Measurements from ENCODE around the gene ADCYAP1. TPM values are rescaled to one million over a fixed set of nuclear protein-coding genes. Genes with fewer than 3 reads are reported as not detected.

The ADCYAP1 gene
- polyA plus RNA-seq, 3 donors: 0.15 to 0.20 (median 0.18) TPM

DNA sequence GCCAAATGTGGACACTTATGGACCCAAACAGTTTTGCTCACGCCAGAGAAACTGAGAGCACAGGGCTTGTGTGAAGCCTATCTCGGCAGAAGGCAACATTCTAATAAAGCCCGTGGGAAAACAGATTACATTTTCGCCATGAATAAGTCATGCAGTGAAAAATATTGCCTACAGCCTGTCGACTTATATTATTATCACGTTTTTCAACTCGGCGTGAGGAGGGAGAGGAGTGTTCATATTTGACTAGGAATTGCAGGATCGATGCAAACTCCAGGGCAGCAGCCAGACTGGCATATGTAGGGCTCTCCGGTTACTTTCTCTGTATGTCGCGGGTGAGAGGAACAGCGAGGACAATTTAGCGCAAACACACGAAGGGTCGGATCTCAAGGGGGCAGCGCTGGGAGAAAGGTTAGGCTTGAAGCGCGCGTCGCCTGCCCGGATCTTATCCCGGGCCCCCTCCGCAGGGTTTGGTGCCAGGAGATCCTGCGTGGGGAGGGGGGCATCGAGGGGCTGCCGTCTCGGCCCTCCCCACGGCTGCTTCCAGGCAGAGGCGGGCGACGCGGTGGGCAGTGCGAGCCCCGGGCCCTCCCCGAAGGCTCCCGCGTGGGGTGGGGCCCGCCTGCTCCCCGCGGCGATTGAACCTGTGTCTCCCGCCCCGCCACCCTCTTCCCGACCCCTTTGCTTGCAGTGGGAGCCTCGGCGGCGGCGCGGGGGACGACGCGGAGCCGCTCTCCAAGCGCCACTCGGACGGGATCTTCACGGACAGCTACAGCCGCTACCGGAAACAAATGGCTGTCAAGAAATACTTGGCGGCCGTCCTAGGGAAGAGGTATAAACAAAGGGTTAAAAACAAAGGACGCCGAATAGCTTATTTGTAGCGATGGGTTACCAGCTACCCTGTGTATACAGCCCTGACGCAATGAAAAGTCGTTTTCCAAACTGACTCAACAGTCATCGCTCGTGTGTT lies 4.4 kb downstream of the ADCYAP1 start:
- no peak for DNase-seq

DNA sequence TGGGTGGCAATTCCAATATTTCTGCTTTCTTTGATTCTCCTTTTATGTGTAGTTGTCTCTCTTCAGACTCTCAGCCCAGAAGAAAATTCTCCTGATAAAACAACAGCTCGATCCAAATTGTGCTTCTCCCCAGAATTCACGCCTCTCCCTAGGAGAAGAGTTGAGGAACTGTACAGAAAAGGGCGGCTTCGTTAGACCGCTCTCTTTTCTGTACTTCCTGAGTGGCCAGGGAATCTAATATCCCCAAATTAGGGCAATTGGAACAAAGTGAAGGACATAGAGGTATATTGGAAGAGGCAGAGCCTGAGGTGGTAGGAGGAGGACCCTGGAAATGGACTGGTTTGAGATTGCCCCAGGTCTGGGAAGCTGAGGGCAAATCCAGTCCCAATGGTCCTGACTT lies 5.6 kb downstream of the ADCYAP1 start:
- no peak for DNase-seq

DNA sequence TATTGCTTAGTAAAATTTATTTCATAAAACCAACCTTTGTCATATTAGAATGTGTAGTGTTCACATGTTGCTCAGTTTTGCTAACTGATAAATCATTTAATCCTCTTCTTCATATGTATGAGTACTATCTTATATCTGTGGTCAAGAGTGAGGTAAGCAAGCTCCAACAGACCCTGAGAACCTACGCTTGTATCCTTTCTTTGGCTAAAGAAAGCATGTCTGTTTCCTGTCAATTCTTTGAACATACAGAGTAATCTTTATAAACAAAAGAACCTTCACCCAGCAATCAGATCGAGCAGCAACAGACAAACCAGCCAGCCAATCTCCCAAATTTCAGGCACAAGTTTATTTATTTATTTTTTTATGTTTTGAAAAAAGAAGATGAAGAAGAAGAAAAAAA lies 6.4 kb downstream of the ADCYAP1 start:
- DNase-seq: no peak

DNA sequence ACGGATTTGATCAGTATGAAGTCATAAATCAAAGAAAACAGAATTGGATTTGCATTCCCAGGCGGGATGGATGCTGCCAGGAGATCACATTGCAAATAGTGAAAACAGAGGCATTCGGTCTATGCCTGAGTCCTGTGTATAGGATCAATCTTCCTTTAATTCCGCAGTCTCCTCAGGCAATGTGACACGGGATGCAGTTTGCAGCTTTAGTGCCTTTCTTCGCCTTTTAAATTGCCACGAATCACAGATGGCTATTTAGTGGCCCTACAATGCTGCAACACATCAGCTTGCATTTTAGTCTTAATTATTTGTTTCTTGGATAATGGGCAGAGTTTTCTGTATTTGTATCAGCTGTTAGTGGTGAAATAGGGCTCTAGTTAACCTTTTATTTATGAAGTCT lies 6.8 kb downstream of the ADCYAP1 start:
- no peak for DNase-seq

DNA sequence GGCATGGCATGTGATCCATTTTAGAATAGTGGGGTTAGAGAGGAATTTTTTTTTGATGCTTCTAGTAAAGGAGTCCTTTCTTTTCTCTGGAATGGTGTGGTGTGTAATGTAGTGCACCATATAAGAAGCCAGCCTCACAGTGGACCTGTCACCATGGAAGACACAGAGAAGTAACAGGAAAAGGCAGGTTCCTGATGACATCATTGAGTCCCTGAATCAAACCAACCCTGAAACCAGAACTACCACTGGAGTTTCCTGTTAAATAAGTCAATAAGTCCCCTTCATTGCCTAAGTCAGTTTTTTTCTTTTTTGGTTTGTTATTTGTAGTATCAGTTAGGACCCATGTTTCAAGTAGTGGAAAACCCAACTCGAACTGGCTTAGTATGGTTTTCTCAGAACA lies 11.9 kb downstream of the ADCYAP1 start:
- no peak for DNase-seq

DNA sequence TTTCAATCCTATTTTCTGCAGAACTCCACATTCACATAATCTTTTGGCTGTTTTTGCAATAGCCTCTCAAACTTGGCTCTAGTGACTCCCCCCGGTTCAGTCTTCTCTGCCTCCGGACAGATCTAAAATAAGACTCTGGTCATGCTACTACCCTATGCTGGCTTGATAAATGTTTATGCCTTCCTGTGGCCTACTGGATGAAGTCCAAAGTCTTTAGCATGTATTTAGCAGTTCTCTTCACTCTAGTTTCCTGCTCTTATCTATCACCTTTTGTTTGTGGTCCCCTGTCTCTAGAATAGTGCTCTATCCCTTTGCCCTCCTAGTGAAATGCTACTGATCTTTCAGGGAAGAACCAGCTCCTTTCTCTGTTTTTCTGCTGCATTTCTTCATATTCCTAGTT lies 14.4 kb downstream of the ADCYAP1 start:
- DNase-seq: no peak

DNA sequence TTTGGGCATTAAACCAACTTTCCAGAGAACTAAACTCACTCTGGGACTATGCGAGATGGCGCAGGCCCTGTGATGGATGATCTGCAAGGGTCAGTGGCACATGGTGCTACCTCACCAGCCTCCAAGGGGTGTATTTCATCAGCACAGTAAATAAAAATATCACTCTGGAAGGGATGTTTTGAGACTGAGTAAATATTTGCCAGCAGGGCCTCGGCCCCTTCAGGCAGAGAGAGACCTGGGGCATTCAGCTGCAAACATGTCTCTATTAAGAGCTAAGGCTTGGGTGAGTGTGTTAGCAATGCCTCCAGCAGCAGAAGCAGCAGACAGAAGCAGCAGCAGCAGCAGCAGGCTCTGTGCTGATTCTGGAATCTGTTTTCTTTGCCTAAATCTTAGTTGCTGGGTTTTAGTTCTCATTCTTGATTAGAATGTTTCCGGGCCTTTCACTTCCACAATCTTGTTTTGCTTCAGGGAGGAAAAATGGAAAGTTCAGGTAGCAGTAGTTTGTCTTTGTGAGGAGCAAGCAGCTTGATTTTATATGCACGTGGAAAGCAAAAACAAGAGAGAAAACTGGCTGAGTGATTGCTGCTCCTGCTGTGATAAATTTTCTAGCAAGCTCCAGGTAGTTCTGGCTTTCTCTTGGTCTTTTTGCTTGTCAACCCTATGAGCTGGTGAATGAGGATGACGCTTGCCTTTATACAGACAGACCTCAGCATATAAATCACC lies 18.6 kb downstream of the ADCYAP1 start:
- no peak for DNase-seq

DNA sequence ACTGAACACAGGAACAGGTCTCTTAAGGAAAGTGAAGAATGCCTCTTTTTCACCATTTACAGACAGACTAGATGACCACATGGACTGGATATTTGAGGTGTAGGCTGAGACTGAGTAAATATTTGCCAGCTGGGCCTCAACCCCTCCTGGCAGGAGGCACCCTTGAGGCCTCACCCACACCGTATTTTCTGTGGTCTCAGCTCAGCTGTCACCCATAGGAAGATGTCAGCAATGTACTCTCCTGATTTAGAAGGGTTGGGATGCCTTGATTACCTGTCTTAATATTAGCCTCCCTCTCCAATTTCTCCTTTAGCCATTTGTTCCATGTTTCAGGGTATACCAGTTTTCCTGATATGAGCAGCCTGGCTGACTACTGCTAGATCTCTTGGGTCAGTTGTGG lies 20.3 kb downstream of the ADCYAP1 start:
- DNase-seq: no peak

DNA sequence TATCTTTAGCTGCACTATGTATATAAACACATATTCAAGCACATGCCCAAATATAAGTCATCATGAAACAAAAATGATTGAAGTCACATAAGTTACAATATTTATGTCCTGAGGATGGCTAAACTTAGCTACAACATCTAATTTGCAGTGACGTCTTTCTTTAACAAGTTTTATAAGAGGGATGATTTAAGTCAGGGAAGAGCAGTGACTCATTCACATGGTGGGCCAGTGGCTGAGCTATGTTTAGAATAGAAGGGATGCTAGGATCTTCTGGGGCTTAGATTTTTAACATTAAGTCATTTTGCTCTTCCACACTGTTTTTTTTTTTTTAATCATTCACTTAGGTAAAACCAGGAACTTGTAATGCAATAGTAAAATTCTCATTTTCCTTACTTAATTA lies 22.3 kb downstream of the ADCYAP1 start:
- no peak for DNase-seq

DNA sequence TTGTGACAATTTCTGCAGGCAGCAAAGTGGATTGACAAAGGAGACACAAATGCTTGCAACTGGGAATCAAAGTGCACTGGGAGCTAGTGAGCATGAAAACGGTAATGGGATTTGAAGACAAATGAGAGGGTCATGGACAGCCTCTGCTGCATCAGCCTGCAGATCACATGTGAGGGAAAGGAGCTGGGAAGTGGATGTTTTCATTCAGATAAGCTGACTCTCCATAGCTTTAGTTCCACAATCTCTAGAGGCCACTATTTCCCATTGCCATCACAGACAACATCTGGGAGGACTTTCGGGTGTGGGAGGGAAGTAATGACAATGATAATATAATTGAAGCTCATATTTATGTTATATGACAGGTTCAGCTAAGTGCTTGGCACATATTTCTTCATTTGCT lies 28.4 kb downstream of the ADCYAP1 start:
- no peak for DNase-seq

DNA sequence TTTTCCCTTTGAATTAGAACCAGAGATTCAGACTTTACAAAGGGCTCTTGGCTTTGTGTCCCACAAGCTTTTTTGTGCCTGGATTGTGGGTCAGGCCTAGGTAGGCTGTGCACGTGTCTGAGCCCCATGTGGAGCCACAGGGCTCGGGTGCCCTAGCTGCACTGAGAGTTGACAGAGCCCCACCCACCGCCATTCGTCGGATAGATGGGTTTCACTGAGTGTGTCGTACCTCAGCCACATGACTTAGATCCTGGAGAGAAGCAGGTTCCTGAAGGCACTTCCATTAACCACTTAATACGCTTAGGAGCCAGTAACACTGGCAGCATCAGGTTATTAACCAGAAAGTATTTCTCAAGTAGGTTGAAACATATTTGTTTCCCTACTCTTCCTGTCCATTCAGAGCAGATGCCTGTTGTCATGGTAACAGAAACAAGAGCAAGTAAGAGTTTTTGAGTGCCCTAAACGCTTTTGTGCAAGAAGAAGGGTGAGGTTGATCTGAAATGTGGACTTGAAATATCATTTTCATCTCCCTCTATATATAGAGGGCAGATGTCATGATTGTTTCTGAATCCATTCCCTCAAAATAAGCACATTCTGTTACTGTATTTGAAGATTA lies 30.0 kb downstream of the ADCYAP1 start:
- no peak for DNase-seq

DNA sequence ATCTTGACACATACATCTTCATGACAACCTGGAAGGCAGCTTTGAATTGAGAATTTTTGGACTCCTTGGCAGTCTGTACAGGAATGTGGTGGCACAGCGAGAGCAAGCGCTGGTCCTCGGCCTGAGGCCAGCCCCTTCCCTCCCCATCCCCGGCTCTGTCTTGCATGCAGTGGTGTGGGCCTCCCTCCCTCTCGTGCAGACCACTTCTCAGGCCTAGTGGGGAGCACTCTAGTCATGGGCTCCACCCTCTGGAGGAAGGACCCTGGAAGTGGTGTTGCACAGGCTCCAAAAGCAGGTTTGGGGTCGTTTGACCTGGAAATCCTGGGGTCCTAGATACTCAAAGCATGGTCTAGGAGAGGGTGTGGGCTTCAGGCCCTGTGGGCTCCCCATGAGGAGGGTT lies 32.3 kb downstream of the ADCYAP1 start:
- DNase-seq: no peak

DNA sequence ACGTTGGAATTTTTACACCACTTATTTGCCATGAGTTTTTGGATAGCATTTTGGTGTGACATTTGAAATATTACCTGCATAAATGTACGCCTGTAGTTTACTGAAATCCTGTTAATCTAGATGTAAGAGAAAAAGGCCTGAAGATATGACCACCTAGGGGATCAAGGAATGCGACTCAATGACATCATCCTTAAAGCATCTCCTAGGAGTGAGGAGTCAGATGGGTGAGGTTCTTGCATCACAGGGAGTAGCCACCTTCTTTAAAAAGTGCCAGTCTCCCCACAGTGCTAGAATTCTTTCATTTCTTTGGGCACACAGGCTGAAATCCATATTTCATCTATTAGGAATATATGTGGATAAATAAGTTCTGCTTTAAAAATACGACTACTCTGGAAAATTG lies 34.5 kb downstream of the ADCYAP1 start:
- DNase-seq: no peak

DNA sequence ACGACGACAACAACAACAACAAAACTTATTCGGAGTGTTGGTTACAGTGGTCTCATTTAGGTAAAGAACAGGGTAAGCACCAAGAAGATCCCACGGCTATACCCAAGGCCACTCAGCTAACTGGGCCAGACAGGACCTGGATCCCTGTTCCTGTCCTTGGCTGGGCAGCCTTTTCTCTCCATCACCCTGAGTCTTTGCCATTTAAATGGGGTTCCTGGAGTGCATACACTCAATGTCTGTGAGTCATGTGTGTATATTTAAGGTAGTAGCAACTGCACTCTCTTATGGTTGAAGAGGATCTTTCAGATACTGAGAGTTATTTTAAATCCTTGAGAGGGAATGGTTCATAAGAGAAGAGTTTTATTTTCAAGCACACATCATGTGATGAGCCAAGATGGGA lies 35.3 kb downstream of the ADCYAP1 start:
- DNase-seq: no peak

DNA sequence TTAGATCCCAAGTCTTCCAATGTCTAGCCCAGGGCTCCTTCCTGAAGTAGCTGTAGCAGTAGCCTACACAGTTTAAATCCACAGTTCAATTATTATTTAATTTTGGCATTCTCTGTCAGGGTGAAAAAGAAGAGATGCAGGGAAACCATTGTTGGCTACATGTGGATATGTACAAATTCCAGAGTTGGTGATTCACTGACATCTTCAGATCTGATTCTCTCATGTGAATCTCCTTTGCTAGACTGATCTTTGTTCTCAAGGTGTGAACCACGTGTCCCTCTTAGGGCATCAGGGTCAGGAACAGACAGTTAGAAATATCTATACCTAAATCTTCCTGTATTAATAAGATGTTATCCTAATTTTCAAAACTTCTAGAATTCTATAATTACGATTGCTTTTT lies 36.7 kb downstream of the ADCYAP1 start:
- no peak for DNase-seq

DNA sequence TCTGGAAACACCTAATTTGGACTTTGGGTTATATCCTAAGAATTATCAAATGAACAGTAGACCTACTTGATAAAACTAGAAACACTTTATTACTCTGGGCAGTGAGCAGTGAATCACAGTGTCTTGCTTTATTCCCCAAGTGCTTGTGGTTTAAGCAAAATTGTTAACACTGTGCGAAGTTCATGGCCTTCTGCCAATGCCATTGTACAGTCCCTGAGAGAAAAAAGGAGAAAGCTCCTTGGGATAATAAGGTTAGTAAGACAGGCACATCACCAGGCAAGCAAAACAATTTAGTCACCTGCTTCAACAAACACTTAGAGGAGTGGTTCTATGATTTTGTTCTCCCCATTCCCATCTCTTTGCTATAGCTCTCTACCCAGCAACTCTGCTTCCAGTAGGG lies 39.8 kb downstream of the ADCYAP1 start:
- no peak for DNase-seq

DNA sequence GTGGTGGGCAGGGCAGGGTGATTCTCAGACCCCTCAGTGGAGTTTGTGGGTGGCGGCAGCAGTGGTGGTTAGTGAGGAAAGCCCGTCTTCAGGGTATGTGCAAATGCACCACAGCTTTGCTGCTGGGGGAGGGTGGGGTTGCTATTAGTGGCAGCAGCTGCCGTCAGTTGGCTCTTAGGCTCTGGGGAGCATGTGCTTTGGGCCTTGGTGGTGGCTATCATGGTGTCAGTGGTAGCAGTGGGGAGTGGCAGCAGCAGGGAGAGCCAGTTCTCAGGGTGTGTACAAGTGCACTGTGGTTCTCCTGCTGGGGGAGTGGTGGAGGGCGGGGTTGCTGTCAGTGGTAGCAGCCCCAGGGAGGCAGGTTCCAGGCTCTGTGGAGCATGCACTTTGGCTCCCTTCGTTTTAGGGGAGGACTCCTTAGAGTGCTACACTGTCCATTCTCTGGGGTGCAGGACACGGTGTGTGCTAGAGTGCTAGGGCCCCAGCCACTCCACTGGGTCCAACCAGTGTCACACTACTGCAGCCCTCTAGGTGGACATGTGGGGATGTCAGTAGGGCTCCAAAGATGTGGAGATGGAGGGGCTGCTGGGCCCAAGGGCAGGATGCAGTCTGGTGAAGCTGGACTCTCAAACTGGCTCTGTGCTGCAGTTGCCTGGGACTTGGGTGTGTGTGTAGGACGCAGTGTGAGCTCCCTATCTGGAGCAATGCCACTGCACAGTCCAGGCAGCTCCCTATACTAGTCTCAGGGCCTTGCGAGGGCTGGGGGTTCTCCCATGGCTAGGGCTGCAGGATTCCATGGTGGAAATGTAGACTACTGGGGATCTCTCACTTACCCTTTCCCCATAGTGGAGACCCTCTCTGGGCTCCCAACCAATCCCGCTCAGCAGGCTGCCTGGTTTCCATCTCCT lies 45.3 kb downstream of the ADCYAP1 start:
- no peak for DNase-seq

DNA sequence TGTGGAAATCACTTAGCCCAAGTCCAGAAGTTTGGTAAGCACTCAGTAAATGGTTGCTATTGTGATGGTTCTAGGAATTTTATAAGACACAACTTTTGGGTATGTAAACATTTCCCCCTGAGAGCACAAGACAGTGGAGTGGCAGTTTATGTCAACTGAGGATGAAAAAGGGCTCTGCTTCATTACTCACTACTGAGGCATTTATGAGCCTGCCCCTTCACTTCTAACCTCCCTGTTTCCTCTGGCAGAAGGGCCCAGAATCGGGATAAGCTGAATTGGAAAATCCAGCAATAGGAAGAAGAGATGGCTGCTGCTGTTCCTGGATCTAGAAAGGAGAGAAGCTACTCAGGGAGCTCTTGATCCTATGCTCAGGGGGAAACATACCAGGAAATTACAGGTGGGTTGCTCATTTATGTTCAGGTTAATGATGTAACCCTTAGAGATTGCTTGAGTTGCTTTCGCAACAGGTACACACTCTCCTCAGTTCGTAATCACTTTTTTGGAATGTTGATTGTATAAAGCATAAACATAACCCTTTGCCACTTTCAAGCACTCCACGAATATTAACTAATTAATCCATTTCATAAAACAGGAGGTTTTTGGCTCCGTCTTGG lies 46.3 kb downstream of the ADCYAP1 start:
- DNase-seq: no peak

DNA sequence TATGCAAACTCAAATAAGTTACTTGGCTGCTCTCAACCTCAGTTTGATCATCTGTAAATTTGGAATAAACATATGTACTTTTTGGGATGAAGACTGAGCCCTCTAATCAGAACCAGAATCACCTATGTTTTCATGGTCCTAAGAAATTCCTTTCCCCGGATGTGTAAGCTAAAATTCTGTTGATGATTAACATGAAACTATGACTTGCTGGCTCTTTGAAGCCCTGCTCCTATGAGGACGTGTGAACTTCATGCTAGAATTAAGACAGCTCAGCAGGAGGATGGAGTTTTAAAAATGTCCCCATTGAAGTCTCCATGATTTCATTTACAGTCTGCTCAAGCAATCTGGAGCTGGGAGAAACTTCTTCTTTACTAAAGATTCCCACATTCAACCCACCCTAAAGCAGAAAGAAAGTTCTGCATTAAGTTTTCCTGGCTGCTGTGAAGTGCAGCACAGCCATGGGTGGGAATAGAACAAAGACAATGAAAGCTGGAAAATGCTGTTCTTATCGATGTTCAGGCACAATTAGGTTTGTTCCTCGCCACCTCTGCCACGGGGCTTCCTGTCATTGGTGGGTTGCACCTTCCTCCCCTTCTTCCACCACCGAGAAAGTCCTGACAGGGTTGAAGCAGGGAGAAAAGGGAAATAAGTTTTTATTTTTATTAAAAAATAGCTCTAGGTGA lies 50.9 kb downstream of the ADCYAP1 start:
- no peak for DNase-seq

DNA sequence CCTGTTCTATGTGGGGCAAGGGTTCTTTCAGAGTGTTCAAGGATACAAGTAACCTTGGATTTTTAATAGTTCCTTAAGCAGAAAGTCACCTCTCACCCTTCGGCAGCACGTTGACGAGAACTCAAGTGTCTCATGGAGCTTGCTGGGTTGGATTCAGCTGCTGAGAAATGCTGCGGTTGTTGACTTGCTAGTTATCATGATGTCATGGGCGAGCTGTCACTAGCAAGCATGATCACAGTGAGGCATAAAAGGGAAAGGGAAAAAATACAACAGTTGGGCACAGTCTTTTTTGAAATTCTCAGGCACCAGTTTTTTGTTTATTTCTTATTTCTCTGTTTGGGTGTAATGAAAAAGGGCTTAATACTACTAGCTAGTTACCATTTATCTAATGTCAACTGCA lies 53.2 kb downstream of the ADCYAP1 start:
- DNase-seq: no peak

DNA sequence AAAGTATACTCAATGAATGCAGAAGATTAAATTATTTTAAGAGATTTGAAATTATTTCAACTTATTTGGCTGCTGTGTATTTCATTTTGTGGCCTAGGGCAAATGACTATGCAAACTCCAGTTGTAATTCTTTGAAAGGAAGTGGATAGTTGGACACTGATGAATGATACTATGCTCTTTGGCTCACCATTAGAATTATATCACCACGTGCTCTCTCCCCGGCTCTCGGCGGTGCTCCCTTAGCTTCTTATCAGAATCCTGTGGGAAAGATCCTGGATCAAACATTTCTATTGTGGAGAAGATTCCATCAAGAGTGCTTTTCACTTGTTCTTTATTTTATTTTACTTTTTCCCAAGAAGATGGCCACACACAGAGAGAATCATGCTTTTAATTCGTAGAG lies 55.2 kb downstream of the ADCYAP1 start:
- no peak for DNase-seq

Data from renal pelvis (tissue), 4 donors.